Activated CD8-positive, alpha-beta T cell treated with anti-CD3 and anti-CD28 coated beads for 36 hours (primary cell): ENCODE measurements around the gene TCF7. TPM values are rescaled to one million over a fixed set of nuclear protein-coding genes. Genes with fewer than 3 reads are reported as not detected.

Experiments used
- ATAC-seq: fragments of 200-7000 bp; cut with Tn5 transposase; one replicate; pipeline ENCODE4 v1.10.0; 2021; ENCODE audit warnings: mild to moderate bottlenecking, moderate library complexity
- CTCF ChIA-PET: fragments of 350-600 bp; sonication (Branson Sonifier 250); formaldehyde crosslinking; loops from one replicate; lab custom pipeline; 2021; ENCODE audit warnings: antibody characterized with exemption; lab: Charles Lee
- POLR2A ChIA-PET: fragments of 350-600 bp; sonication (Branson Sonifier 250); formaldehyde crosslinking; loops from one replicate; lab custom pipeline; 2021; ENCODE audit warnings: antibody characterized with exemption; lab: Charles Lee
- DNase-seq: peaks from one replicate; pipeline ENCODE4 v3.0.0-alpha.2; 2020
- H3K27ac Mint-ChIP-seq: one replicate; pipeline ENCODE4 v1.8.0; 2021; ENCODE audit warnings: mild to moderate bottlenecking, mixed read lengths
- H3K27me3 Mint-ChIP-seq: one replicate; pipeline ENCODE4 v1.8.0; 2021; ENCODE audit warnings: mixed read lengths
- H3K36me3 Mint-ChIP-seq: one replicate; pipeline ENCODE4 v1.8.0; 2021; ENCODE audit warnings: low read depth, mixed read lengths
- H3K4me1 Mint-ChIP-seq: one replicate; pipeline ENCODE4 v1.8.0; 2021; ENCODE audit warnings: low read depth, mixed read lengths
- H3K4me3 Mint-ChIP-seq: one replicate; pipeline ENCODE4 v1.8.0; 2021; ENCODE audit warnings: mild to moderate bottlenecking, moderate library complexity, mixed read lengths
- H3K9me3 Mint-ChIP-seq: one replicate; pipeline ENCODE4 v1.8.0; 2021; ENCODE audit warnings: mixed read lengths
- intact Hi-C: fragments of 100-400 bp; cut with micrococcal nuclease; formaldehyde crosslinking; loops from one replicate; pipeline ENCODE4 v1.10.0; 2022
- total RNA-seq, 2 experiments: library from RNA; stranded (reverse); gene quantifications; one replicate each; pipeline ENCODE4 v1.2.3, GENCODE V29; 2021
- TF ChIP-seq, protein P1 (sequence below): fragments of 200-600 bp; IDR thresholded peaks from one replicate; pipeline ENCODE4 v1.8.0; 2022; ENCODE audit warnings: antibody characterized with exemption, mild to moderate bottlenecking

TCF7 gene
- total RNA-seq, 2 experiments from 2014 or later, result 47.4 to 50.3 TPM

DNA sequence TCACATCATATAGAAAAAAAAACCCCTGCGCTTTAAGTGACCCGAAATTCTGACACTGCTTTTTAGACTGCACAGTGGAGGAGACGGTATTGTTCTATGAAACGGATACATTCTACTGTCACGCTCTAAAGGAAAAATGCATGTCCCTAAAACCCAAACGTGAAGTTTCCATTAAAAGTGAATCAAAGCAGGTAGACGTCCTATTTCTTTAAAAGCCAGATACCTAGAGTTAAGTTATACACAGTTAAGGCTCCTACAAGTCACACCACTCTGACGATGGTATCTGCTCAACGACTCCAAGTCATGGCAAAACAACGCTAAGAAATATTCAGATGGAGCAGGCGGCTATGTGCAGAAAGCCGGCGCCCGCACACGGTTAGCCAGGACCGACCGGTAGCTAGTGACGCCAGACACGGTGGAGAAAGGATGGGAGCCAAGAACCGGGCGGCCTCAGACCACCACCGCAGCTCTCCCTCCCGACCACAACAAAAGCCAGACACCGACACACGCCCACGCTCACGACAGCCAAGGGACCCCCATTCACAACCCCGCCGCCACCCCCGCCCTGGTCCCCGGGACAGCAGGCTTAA lies 61.5 kb downstream of the TCF7 start:
- H3K27me3 Mint-ChIP-seq, result no peaks in the 10 kb centered on the region

DNA sequence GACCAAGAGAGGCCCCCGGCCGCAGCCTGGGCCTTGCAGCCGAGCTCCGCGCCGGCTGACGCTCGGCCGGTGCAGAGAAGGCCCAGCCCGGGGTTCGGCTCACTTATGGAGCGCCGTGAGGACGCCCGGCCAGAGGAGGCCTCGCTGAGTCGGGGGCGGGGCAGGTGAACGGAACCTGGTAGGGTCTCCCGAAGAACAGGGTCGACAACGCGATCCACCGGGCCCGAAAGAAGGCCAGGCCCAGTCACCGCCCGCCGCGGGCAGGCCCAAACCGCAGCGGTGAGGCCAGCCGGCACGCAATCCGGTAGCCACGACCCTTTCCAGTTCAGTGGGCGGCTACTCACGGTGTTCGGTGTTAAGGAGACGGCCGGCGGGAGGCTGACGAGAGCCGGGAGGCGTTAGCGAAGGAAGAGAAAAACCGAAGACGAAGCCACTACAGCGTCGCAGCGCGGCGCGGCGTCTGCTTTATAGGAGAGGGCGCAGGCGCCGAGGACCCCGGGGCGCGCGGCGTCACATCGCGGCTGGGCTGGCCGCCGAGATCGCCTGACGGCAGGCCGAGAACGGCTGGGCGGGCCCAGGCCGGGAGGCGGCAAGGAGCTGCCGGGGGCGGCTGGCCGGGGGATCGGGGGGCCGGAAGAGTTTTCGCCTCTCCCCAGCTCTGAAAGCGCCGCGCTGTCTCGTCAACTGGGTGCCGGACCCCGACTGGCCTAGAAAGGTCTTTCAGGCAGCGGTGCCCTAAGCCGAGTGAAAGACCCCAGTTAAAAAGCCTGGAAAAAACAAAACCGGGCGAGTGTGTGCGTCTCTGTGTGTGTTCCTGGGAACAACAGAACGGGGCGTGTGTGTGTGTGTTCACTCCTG lies 62.3 kb downstream of the TCF7 start, which contains the start of gene SKP1:
TSS of gene SKP1 (minus strand) at position 440 of the 858 bp plus-strand sequence. CDS start 2,928 bp downstream, outside the sequence.
- H3K4me3 Mint-ChIP-seq, result peak within 1 kb of the TSS; percentile 82
- peak within 1 kb of the TSS; percentile 94 for H3K27ac Mint-ChIP-seq
- no peaks in the 10 kb centered on the region for H3K9me3 Mint-ChIP-seq
- peaks cover 26% of the 10 kb centered on the region for H3K4me1 Mint-ChIP-seq
- ChIA-PET CTCF (interaction anchor here (0.9 to 3.1 kb wide), 10 partner anchors 11 to 410 kb away, joined by 3 to 15 read pairs (median 4); no protein-coding TSS in a partner anchor), POLR2A (interaction anchor here (0.5 to 4.0 kb wide), 78 partner anchors 8 to 686 kb away, joined by 3 to 43 read pairs (median 4); partner anchors contain the start of genes C5orf15, PPP2CA, SAR1B and VDAC1)
- peak; percentile 87 for ATAC-seq
- H3K36me3 Mint-ChIP-seq, result peaks cover 19% of the 10 kb centered on the region
- no peaks in the 10 kb centered on the region for H3K27me3 Mint-ChIP-seq
- TF ChIP-seq, protein P1, sequence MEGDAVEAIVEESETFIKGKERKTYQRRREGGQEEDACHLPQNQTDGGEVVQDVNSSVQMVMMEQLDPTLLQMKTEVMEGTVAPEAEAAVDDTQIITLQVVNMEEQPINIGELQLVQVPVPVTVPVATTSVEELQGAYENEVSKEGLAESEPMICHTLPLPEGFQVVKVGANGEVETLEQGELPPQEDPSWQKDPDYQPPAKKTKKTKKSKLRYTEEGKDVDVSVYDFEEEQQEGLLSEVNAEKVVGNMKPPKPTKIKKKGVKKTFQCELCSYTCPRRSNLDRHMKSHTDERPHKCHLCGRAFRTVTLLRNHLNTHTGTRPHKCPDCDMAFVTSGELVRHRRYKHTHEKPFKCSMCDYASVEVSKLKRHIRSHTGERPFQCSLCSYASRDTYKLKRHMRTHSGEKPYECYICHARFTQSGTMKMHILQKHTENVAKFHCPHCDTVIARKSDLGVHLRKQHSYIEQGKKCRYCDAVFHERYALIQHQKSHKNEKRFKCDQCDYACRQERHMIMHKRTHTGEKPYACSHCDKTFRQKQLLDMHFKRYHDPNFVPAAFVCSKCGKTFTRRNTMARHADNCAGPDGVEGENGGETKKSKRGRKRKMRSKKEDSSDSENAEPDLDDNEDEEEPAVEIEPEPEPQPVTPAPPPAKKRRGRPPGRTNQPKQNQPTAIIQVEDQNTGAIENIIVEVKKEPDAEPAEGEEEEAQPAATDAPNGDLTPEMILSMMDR, result no peak
- intact Hi-C loops, result no loop called here
- peak; percentile 86 for DNase-seq

More for the DNA sequence above, 61.5 kb downstream of the TCF7 start:
- no peaks in the 10 kb centered on the region for H3K9me3 Mint-ChIP-seq
- peaks cover 32% of the 10 kb centered on the region for H3K4me1 Mint-ChIP-seq
- peak overlapping the region; percentile 94 for H3K27ac Mint-ChIP-seq
- ATAC-seq (peak; percentile 17), DNase-seq (no peak)
- H3K36me3 Mint-ChIP-seq, result peaks cover 24% of the 10 kb centered on the region
- peak overlapping the region; percentile 82 for H3K4me3 Mint-ChIP-seq
- ChIA-PET POLR2A (interaction anchor here (0.6 to 4.0 kb wide), 34 partner anchors 7 to 687 kb away, joined by 3 to 43 read pairs (median 4); partner anchors contain the start of genes C5orf15, PPP2CA, SAR1B and VDAC1), CTCF (interaction anchor here (1.0 to 3.1 kb wide), 4 partner anchors 17 to 136 kb away, joined by 3 to 15 read pairs (median 6); no protein-coding TSS in a partner anchor)
- intact Hi-C loops, result no loop called here
- TF ChIP-seq, protein P1, result no peak

DNA sequence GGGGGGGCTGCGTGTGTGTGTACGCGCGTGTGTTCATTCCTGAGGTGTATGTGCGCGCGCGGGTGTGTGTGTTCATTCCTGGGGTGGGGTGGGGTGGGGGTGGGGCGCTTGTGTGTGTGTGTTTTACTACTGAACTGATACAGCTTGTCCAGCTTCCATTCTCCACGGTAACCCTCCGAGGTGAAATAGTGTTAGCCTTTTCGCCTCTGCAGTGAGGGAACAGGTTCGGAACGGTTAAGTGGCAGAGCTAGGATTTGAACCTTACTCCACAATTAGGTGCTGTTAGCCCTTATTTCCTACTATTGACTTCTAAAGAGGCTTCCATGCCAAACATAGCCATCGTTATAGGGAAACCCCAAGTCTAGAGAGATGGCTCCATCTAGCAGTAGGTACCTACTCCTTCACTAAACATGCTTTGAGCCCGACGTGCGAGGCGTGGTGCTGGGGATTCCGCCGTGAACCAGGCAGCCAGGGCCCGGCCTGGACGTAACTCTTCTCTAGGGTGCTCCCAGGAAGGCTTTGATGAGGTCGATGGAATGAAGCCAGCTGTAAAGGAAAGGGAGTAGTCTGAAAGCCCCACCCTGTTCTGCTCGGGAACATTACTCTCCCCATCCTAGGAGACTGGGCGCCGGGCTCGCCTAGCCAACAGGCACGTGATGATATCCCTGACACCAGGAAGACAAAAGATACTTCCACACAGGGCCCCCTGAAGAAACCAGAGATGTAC lies 63.1 kb downstream of the TCF7 start:
- Mint-ChIP-seq H3K36me3 (peaks cover 12% of the 10 kb centered on the region), H3K27ac (peak overlapping the region; percentile 94), H3K4me1 (peaks cover 20% of the 10 kb centered on the region), H3K27me3 (no peaks in the 10 kb centered on the region), H3K9me3 (no peaks in the 10 kb centered on the region), H3K4me3 (peak overlapping the region; percentile 82)
- TF ChIP-seq, protein P1, result no peak
- ChIA-PET POLR2A (interaction anchor here (0.5 to 4.0 kb wide), 64 partner anchors 8 to 638 kb away, joined by 3 to 43 read pairs (median 4); partner anchors contain the start of genes C5orf15, PPP2CA and VDAC1), CTCF (interaction anchor here (0.9 to 3.1 kb wide), 9 partner anchors 10 to 410 kb away, joined by 3 to 15 read pairs (median 5); no protein-coding TSS in a partner anchor)
- intact Hi-C loops, result no loop called here
- DNase-seq (no peak), ATAC-seq (peak; percentile 22)

DNA sequence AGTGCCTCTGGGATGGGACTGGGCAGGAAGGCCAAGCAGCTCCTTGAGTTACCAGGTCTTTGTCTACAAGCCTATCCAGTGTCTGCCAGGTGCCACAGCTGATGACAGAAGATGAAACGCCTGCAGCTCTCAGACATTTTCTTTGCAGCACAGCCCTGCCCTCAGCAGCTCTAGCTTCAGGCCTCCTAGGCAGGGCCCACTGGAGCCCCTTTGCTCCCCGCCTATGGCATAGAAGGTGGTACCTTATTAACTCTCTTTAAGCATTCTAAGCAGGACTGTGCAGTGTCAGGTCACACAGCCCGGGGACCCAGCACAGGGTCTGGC lies 63.6 kb downstream of the TCF7 start:
- ChIA-PET POLR2A (interaction anchor here (1.0 to 4.0 kb wide), 12 partner anchors 9 to 194 kb away, joined by 3 to 43 read pairs (median 10); partner anchors contain the start of gene PPP2CA), CTCF (interaction anchor here (1.2 to 3.1 kb wide), 5 partner anchors 10 to 409 kb away, joined by 3 to 15 read pairs (median 6); no protein-coding TSS in a partner anchor)
- H3K4me1 Mint-ChIP-seq, result peaks cover 18% of the 10 kb centered on the region
- ATAC-seq (no peak), DNase-seq (no peak)
- peak overlapping the region; percentile 82 for H3K4me3 Mint-ChIP-seq
- no peak overlapping the region for H3K27ac Mint-ChIP-seq
- H3K27me3 Mint-ChIP-seq, result no peaks in the 10 kb centered on the region
- TF ChIP-seq, protein P1, result no peak
- peaks cover 9% of the 10 kb centered on the region for H3K36me3 Mint-ChIP-seq
- intact Hi-C loops, result no loop called here
- H3K9me3 Mint-ChIP-seq, result no peaks in the 10 kb centered on the region
